A549 (cell line): ENCODE results near the gene MAVS. TPM values are rescaled to one million over a fixed set of nuclear protein-coding genes. Genes with fewer than 3 reads are reported as not detected.

Experiments
- BHLHE40 ChIP-seq: IDR thresholded peaks from 2 replicates; pipeline ENCODE4 v1.6.1; 2012; ENCODE audit warnings: low read depth, low read length, inconsistent platforms
- CBX2 ChIP-seq: fragments of 200-600 bp; sonication (generic); IDR thresholded peaks from 2 replicates; pipeline ENCODE4 v1.6.1; 2016; ENCODE audit warnings: low read depth, mild to moderate bottlenecking, borderline replicate concordance
- CEBPB ChIP-seq, 2 experiments: fragments of >200 bp in 1 of 2; sonication (Bioruptor Twin) in 1 of 2; formaldehyde crosslinking in 1 of 2; IDR thresholded peaks; 2 replicates each; pipeline ENCODE4 v1.6.1; 2012 to 2016
- CHD2 ChIP-seq: fragments of 150-350 bp; IDR thresholded peaks from 2 replicates; pipeline ENCODE4 v1.6.1; 2014; ENCODE audit warnings: low read length; ENCODE audit not compliant: partially characterized antibody
- CHD4 ChIP-seq: fragments of 200-600 bp; sonication (generic); IDR thresholded peaks from 2 replicates; pipeline ENCODE4 v1.6.1; 2016; ENCODE audit warnings: antibody characterized with exemption, mild to moderate bottlenecking, borderline replicate concordance
- EHF ChIP-seq: fragments of 250-450 bp; sonication (Bioruptor Pico); IDR thresholded peaks from 2 replicates; pipeline ENCODE4 v1.5.0; 2020; ENCODE audit warnings: mild to moderate bottlenecking
- EHMT2 ChIP-seq: fragments of 200-600 bp; sonication (generic); IDR thresholded peaks from 2 replicates; pipeline ENCODE4 v1.6.1; 2016; ENCODE audit warnings: antibody characterized with exemption, low read depth, mild to moderate bottlenecking, moderate library complexity
- EP300 ChIP-seq, 2 experiments: fragments of >200 bp; sonication (Bioruptor Twin); formaldehyde crosslinking; IDR thresholded peaks; 2 replicates in 1 of 2; 3 replicates in 1 of 2; pipeline ENCODE4 v1.6.1; 2016 to 2017
- ESRRA ChIP-seq: fragments of 150-350 bp; IDR thresholded peaks from 2 replicates; pipeline ENCODE4 v1.6.1; 2014; ENCODE audit warnings: mild to moderate bottlenecking, low read length, borderline replicate concordance
- FOSL2 ChIP-seq, 2 experiments: fragments of 450-650 bp in 1 of 2; fragments of >200 bp in 1 of 2; sonication (Bioruptor Twin) in 1 of 2; formaldehyde crosslinking; IDR thresholded peaks; 2 replicates each; pipeline versions ENCODE4 v1.5.0 to v1.6.1; 2016 to 2020; ENCODE audit warnings: mild to moderate bottlenecking in 1 of 2, moderate library complexity in 1 of 2
- HDAC2 ChIP-seq: fragments of 200-600 bp; sonication (generic); IDR thresholded peaks from 2 replicates; pipeline ENCODE4 v1.6.1; 2016
- HEYL ChIP-seq: fragments of 250-450 bp; sonication (Bioruptor Pico); IDR thresholded peaks from 2 replicates; pipeline ENCODE4 v1.8.0; 2021; ENCODE audit warnings: mild to moderate bottlenecking, moderate library complexity
- HOXA7 ChIP-seq: fragments of 250-450 bp; sonication (Bioruptor Pico); IDR thresholded peaks from 2 replicates; pipeline ENCODE4 v1.5.0; 2020; ENCODE audit warnings: mild to moderate bottlenecking, moderate library complexity
- HOXB13 ChIP-seq: fragments of 250-450 bp; sonication (Bioruptor Pico); IDR thresholded peaks from 2 replicates; pipeline ENCODE4 v1.5.0; 2020; ENCODE audit warnings: low read depth, mild to moderate bottlenecking, moderate library complexity
- MAFK ChIP-seq: fragments of 450-650 bp; IDR thresholded peaks from 2 replicates; pipeline ENCODE4 v1.6.1; 2014; ENCODE audit not compliant: partially characterized antibody
- MYC ChIP-seq: IDR thresholded peaks from 2 replicates; pipeline ENCODE4 v1.6.1; 2012; ENCODE audit warnings: mild to moderate bottlenecking, inconsistent platforms, low read length, improper control_type of control experiment, borderline replicate concordance
- NFE2L2 ChIP-seq: fragments of 150-350 bp; conservative IDR thresholded peaks from 2 replicates; pipeline ENCODE4 v1.6.1; 2014; ENCODE audit warnings: low read length
- PHF8 ChIP-seq: fragments of 200-600 bp; sonication (generic); IDR thresholded peaks from 2 replicates; pipeline ENCODE4 v1.6.1; 2016; ENCODE audit warnings: low read depth, mild to moderate bottlenecking, antibody characterized with exemption, moderate library complexity, borderline replicate concordance
- POLR2A ChIP-seq: IDR thresholded peaks from 2 replicates; pipeline ENCODE4 v1.6.1; 2012; ENCODE audit warnings: mild to moderate bottlenecking, low read length
- RAD21 ChIP-seq, 2 experiments: fragments of >200 bp in 1 of 2; sonication (Bioruptor Twin) in 1 of 2; formaldehyde crosslinking in 1 of 2; IDR thresholded peaks in 1 of 2; conservative IDR thresholded peaks in 1 of 2; 2 replicates in 1 of 2; 3 replicates in 1 of 2; pipeline ENCODE4 v1.6.1; 2012 to 2018; ENCODE audit warnings: inconsistent platforms in 1 of 2
- RARB ChIP-seq: fragments of 250-450 bp; sonication (Bioruptor Pico); IDR thresholded peaks from 2 replicates; pipeline ENCODE4 v1.8.0; 2021; ENCODE audit warnings: mild to moderate bottlenecking, moderate library complexity
- RFX5 ChIP-seq: fragments of 450-650 bp; IDR thresholded peaks from 2 replicates; pipeline ENCODE4 v1.7.1; 2014; ENCODE audit warnings: antibody characterized with exemption, mild to moderate bottlenecking, moderate library complexity
- RNF2 ChIP-seq: fragments of 200-600 bp; sonication (generic); IDR thresholded peaks from 2 replicates; pipeline ENCODE4 v1.6.1; 2016; ENCODE audit warnings: low read depth, mild to moderate bottlenecking, antibody characterized with exemption, moderate library complexity, borderline replicate concordance
- TFCP2L1 ChIP-seq: fragments of 250-450 bp; sonication (Bioruptor Pico); IDR thresholded peaks from 2 replicates; pipeline ENCODE4 v1.5.0; 2021; ENCODE audit warnings: mild to moderate bottlenecking
- TP53 ChIP-seq: fragments of 250-450 bp; sonication (Bioruptor Pico); IDR thresholded peaks from 2 replicates; pipeline ENCODE4 v1.5.0; 2021; ENCODE audit warnings: mild to moderate bottlenecking, moderate library complexity
- ZC3H11A ChIP-seq: fragments of 450-650 bp; IDR thresholded peaks from 2 replicates; pipeline ENCODE4 v1.6.1; 2014; ENCODE audit warnings: antibody characterized with exemption, mild to moderate bottlenecking
- ZFP36 ChIP-seq: fragments of 450-650 bp; IDR thresholded peaks from 2 replicates; pipeline ENCODE4 v1.6.1; 2014; ENCODE audit warnings: borderline replicate concordance; ENCODE audit not compliant: partially characterized antibody
- ZNF302 ChIP-seq: fragments of 250-450 bp; sonication (Bioruptor Pico); IDR thresholded peaks from 2 replicates; pipeline ENCODE4 v1.9.0; 2021; ENCODE audit warnings: inconsistent platforms, mild to moderate bottlenecking, moderate library complexity
- ZSCAN20 ChIP-seq: fragments of 250-450 bp; sonication (Bioruptor Pico); IDR thresholded peaks from 2 replicates; pipeline ENCODE4 v1.8.0; 2022; ENCODE audit warnings: mild to moderate bottlenecking, moderate library complexity
- polyA plus RNA-seq, 4 experiments: library from polyadenylated mRNA; depleted of rRNA in 3 of 4; stranded (reverse); fragments of >200 nt; fragmentation: RNase III in 1 of 4; extraction: RNeasy Plus Mini Kit Qiagen cat#74134 plus additional on column Dnase treatment in 1 of 4; gene quantifications; 2 replicates in 3 of 4; 3 replicates in 1 of 4; pipeline ENCODE4 v1.2.3, GENCODE V29; 2011 to 2017
- TF ChIP-seq, protein P1 (sequence below): fragments of >200 bp; sonication (Bioruptor Twin); formaldehyde crosslinking; IDR thresholded peaks from 3 replicates; pipeline ENCODE4 v1.6.1; 2016
- TF ChIP-seq, protein P2 (sequence below): IDR thresholded peaks from 2 replicates; pipeline ENCODE4 v1.6.1; 2012; ENCODE audit warnings: low read depth, borderline replicate concordance
- TF ChIP-seq, protein P3 (sequence below): fragments of >200 bp; sonication (Bioruptor Twin); formaldehyde crosslinking; IDR thresholded peaks from 2 replicates; pipeline ENCODE4 v1.6.1; 2016
- TF ChIP-seq, protein P4 (sequence below): IDR thresholded peaks from 2 replicates; pipeline ENCODE4 v1.6.1; 2012
- TF ChIP-seq, protein P5 (sequence below): fragments of 250-450 bp; sonication (Bioruptor Pico); IDR thresholded peaks from 2 replicates; pipeline ENCODE4 v1.5.0; 2021; ENCODE audit warnings: mild to moderate bottlenecking, moderate library complexity, borderline replicate concordance
- TF ChIP-seq, protein P6 (sequence below): fragments of 450-650 bp; IDR thresholded peaks from 2 replicates; pipeline ENCODE4 v1.6.1; 2014; ENCODE audit warnings: antibody characterized with exemption
- TF ChIP-seq, protein P7 (sequence below): fragments of >200 bp; sonication (Bioruptor Twin); formaldehyde crosslinking; IDR thresholded peaks from 3 replicates; pipeline ENCODE4 v1.5.1; 2016

The MAVS gene
- polyA plus RNA-seq, 2 of the 4 experiments (the other 2 are of a cell fraction), result 18.9 to 31.0 TPM

DNA sequence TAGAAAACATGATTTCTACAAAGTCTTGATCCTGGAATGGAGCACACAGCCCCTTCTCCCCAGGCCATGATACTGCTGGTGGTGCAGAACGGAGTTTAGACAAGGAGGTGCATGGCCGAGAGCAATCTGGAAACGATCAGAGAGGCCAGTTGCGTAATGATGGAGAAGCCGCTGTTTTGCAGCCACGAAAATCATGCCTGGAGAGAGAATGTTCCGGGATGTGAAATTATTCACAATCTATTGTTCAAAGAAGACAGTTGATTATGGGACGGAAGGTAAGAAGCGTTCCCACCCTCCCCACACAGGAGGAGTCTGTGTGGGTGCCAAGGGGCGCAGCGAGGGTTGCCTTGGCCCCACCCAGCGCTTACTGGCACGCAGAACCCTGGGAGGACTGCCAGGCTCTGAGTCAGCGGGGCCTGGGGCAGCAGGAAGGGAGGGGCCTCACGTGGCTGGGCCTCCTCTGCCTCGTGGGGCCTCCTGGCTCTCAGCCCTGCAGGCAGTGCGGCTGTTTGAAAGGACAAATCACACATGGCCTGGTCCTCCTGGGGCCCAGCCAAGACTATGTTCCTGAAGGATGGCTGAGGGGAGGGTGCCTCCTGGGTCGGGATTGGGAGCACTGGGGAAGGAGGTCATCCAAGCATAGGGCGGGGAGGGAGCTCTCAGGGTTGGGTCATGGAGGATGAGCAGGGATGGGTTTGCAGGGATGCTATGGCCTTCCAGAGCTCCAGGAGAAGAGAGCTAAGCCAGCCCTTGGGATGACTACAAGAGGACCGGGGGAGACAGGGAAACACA is 35.0 kb upstream of the MAVS start (continued):
- TF ChIP-seq RAD21 (conservative IDR thresholded peaks at IDR 0.05 in 1 of 2, IDR thresholded peaks at IDR 0.05 in 1 of 2), result peak; percentile 23 to 58
- no peak; the same call in 1 of the 2 replicates for TF ChIP-seq EHF (CRISPR knock-in tag)
- TF ChIP-seq HOXA7, result peak; percentile 90; the same call in 1 of the 2 replicates
- peak; percentile 11; the same call in 1 of the 2 replicates for TF ChIP-seq ZNF302 (CRISPR knock-in tag)
- TF ChIP-seq CHD2, result peak; percentile 21
- no peak for TF ChIP-seq EHMT2
- TF ChIP-seq, protein P1, sequence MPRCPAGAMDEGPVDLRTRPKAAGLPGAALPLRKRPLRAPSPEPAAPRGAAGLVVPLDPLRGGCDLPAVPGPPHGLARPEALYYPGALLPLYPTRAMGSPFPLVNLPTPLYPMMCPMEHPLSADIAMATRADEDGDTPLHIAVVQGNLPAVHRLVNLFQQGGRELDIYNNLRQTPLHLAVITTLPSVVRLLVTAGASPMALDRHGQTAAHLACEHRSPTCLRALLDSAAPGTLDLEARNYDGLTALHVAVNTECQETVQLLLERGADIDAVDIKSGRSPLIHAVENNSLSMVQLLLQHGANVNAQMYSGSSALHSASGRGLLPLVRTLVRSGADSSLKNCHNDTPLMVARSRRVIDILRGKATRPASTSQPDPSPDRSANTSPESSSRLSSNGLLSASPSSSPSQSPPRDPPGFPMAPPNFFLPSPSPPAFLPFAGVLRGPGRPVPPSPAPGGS, result peak; percentile 95; the same call in 2 of the 3 replicates
- no peak for TF ChIP-seq RFX5
- TF ChIP-seq MYC, result peak; percentile 97
- TF ChIP-seq RNF2, result no peak
- TF ChIP-seq HOXB13 (CRISPR knock-in tag), result peak; percentile 93
- TF ChIP-seq HEYL (CRISPR knock-in tag), result no peak; the same call in none of the 2 replicates
- peak; percentile 9; the same call in 1 of the 2 replicates for TF ChIP-seq ZSCAN20
- TF ChIP-seq, protein P2, sequence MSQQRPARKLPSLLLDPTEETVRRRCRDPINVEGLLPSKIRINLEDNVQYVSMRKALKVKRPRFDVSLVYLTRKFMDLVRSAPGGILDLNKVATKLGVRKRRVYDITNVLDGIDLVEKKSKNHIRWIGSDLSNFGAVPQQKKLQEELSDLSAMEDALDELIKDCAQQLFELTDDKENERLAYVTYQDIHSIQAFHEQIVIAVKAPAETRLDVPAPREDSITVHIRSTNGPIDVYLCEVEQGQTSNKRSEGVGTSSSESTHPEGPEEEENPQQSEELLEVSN, result peak; percentile 96
- peak; percentile 98 to 99 for TF ChIP-seq CEBPB (IDR thresholded peaks at IDR 0.05)
- peak; percentile 59 for TF ChIP-seq NFE2L2
- TF ChIP-seq TFCP2L1 (CRISPR knock-in tag), result peak; percentile 88
- no peak for TF ChIP-seq ZFP36
- peak; percentile 93 to 98 for TF ChIP-seq EP300 (IDR thresholded peaks at IDR 0.05)
- TF ChIP-seq HDAC2, result no peak
- no peak for TF ChIP-seq ZC3H11A
- TF ChIP-seq ESRRA, result no peak
- TF ChIP-seq TP53, result peak; percentile 84
- TF ChIP-seq, protein P3, sequence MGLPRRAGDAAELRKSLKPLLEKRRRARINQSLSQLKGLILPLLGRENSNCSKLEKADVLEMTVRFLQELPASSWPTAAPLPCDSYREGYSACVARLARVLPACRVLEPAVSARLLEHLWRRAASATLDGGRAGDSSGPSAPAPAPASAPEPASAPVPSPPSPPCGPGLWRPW, result 0 out of 2 replicates have a peak, but pooled peaks have one; percentile 37
- TF ChIP-seq, protein P4, sequence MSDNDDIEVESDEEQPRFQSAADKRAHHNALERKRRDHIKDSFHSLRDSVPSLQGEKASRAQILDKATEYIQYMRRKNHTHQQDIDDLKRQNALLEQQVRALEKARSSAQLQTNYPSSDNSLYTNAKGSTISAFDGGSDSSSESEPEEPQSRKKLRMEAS, result peak; percentile 100
- TF ChIP-seq, protein P5, sequence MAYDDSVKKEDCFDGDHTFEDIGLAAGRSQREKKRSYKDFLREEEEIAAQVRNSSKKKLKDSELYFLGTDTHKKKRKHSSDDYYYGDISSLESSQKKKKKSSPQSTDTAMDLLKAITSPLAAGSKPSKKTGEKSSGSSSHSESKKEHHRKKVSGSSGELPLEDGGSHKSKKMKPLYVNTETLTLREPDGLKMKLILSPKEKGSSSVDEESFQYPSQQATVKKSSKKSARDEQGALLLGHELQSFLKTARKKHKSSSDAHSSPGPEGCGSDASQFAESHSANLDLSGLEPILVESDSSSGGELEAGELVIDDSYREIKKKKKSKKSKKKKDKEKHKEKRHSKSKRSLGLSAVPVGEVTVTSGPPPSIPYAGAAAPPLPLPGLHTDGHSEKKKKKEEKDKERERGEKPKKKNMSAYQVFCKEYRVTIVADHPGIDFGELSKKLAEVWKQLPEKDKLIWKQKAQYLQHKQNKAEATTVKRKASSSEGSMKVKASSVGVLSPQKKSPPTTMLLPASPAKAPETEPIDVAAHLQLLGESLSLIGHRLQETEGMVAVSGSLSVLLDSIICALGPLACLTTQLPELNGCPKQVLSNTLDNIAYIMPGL (CRISPR knock-in tag), result no peak; the same call in 1 of the 2 replicates
- TF ChIP-seq CHD4, result no peak
- TF ChIP-seq BHLHE40, result 0 out of 2 replicates have a peak, but pooled peaks have one; percentile 24
- no peak for TF ChIP-seq PHF8
- TF ChIP-seq, protein P6, sequence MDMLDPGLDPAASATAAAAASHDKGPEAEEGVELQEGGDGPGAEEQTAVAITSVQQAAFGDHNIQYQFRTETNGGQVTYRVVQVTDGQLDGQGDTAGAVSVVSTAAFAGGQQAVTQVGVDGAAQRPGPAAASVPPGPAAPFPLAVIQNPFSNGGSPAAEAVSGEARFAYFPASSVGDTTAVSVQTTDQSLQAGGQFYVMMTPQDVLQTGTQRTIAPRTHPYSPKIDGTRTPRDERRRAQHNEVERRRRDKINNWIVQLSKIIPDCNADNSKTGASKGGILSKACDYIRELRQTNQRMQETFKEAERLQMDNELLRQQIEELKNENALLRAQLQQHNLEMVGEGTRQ, result peak; percentile 84
- TF ChIP-seq FOSL2 (IDR thresholded peaks at IDR 0.05), result peak; percentile 92
- TF ChIP-seq FOSL2 (CRISPR knock-in tag; IDR thresholded peaks at IDR 0.05), result peak; percentile 99
- TF ChIP-seq MAFK, result peak; percentile 58
- peak; percentile 80; the same call in 1 of the 2 replicates for TF ChIP-seq RARB (CRISPR knock-in tag)
- no peak for TF ChIP-seq CBX2
- TF ChIP-seq POLR2A, result peak; percentile 19
- TF ChIP-seq, protein P7, sequence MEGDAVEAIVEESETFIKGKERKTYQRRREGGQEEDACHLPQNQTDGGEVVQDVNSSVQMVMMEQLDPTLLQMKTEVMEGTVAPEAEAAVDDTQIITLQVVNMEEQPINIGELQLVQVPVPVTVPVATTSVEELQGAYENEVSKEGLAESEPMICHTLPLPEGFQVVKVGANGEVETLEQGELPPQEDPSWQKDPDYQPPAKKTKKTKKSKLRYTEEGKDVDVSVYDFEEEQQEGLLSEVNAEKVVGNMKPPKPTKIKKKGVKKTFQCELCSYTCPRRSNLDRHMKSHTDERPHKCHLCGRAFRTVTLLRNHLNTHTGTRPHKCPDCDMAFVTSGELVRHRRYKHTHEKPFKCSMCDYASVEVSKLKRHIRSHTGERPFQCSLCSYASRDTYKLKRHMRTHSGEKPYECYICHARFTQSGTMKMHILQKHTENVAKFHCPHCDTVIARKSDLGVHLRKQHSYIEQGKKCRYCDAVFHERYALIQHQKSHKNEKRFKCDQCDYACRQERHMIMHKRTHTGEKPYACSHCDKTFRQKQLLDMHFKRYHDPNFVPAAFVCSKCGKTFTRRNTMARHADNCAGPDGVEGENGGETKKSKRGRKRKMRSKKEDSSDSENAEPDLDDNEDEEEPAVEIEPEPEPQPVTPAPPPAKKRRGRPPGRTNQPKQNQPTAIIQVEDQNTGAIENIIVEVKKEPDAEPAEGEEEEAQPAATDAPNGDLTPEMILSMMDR, result no peak
